OCI-LY3 (cell line): ENCODE data around the gene DPM1.

Experiments
- H2AFZ ChIP-seq: fragments of 200-600, 300-600 bp; shearing (Covaris generic); 2 replicates; pipeline ENCODE4 v1.6.0; 2014; ENCODE audit warnings: antibody characterized with exemption, low read depth, low read length
- H3K27ac ChIP-seq: fragments of 200-600, 300-600 bp; sonication (generic); 2 replicates; pipeline ENCODE4 v1.5.1; 2014; ENCODE audit warnings: mild to moderate bottlenecking, low read length, moderate library complexity, mixed read lengths
- H3K27me3 ChIP-seq: fragments of 200-600, 300-600 bp; sonication (generic); 2 replicates; pipeline ENCODE4 v1.6.1; 2014; ENCODE audit warnings: low read depth, low read length, mixed read lengths
- H3K36me3 ChIP-seq: fragments of 200-600, 300-600 bp; sonication (generic); replicated peaks from 2 replicates; pipeline ENCODE3; 2014; ENCODE audit warnings: low read depth, low read length, mixed read lengths
- H3K4me1 ChIP-seq: fragments of 300-600, 200-600 bp; sonication (generic); 2 replicates; pipeline ENCODE4 v1.6.1; 2014; ENCODE audit warnings: low read length, mixed read lengths
- H3K4me2 ChIP-seq: fragments of 200-600, 300-600 bp; sonication (generic); 2 replicates; pipeline ENCODE4 v1.6.1; 2014; ENCODE audit warnings: low read length, mixed read lengths
- H3K4me3 ChIP-seq: fragments of 300-600, 200-600 bp; sonication (generic); 2 replicates; pipeline ENCODE4 v1.5.1; 2014; ENCODE audit warnings: antibody characterized with exemption, mild to moderate bottlenecking, low read length, moderate library complexity
- H3K79me2 ChIP-seq: fragments of 300-600, 200-600 bp; shearing (Covaris generic); 2 replicates; pipeline ENCODE4 v1.6.1; 2014; ENCODE audit warnings: mild to moderate bottlenecking, low read length, mixed read lengths
- H3K9ac ChIP-seq: fragments of 300-600, 200-600 bp; shearing (Covaris generic); 2 replicates; pipeline ENCODE4 v1.6.0; 2014; ENCODE audit warnings: mild to moderate bottlenecking, low read length, moderate library complexity
- H3K9me3 ChIP-seq: fragments of 200-600, 300-600 bp; shearing (Covaris generic); 2 replicates; pipeline ENCODE4 v1.6.1; 2014; ENCODE audit warnings: low read length, mixed read lengths; ENCODE audit not compliant: insufficient read depth
- H4K20me1 ChIP-seq: fragments of 200-600, 300-600 bp; sonication (generic); 2 replicates; pipeline ENCODE4 v1.6.1; 2016; ENCODE audit warnings: low read length, mixed read lengths; ENCODE audit not compliant: insufficient read depth
- EZH2phosphoT487 ChIP-seq: fragments of 200-600 bp; shearing (Covaris generic); IDR thresholded peaks from 2 replicates; pipeline ENCODE4 v1.6.1; 2018; ENCODE audit warnings: antibody characterized with exemption, mixed run types, low read depth
- TF ChIP-seq, protein P1 (sequence below): fragments of 200-600, 300-600 bp; sonication (generic); IDR thresholded peaks from 2 replicates; pipeline ENCODE4 v1.5.1; 2014; ENCODE audit warnings: antibody characterized with exemption, low read length, low read depth

The DPM1 gene

GRCh38 chr20:50957276-50957675 lies 1.1 kb downstream of the DPM1 start:
- no peak for TF ChIP-seq EZH2phosphoT487
- TF ChIP-seq, protein P1, sequence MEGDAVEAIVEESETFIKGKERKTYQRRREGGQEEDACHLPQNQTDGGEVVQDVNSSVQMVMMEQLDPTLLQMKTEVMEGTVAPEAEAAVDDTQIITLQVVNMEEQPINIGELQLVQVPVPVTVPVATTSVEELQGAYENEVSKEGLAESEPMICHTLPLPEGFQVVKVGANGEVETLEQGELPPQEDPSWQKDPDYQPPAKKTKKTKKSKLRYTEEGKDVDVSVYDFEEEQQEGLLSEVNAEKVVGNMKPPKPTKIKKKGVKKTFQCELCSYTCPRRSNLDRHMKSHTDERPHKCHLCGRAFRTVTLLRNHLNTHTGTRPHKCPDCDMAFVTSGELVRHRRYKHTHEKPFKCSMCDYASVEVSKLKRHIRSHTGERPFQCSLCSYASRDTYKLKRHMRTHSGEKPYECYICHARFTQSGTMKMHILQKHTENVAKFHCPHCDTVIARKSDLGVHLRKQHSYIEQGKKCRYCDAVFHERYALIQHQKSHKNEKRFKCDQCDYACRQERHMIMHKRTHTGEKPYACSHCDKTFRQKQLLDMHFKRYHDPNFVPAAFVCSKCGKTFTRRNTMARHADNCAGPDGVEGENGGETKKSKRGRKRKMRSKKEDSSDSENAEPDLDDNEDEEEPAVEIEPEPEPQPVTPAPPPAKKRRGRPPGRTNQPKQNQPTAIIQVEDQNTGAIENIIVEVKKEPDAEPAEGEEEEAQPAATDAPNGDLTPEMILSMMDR, result no peak
- Histone ChIP-seq H3K79me2 (peaks cover 90% of the 10 kb centered on the region), H3K4me2 (peak overlapping the region; percentile 91), H3K4me3 (peak overlapping the region; percentile 87), H3K27ac (no peak overlapping the region), H3K9me3 (no peaks in the 10 kb centered on the region), H3K27me3 (no peaks in the 10 kb centered on the region), H4K20me1 (peaks cover 23% of the 10 kb centered on the region), H2AFZ (no peak overlapping the region), H3K4me1 (peaks cover 20% of the 10 kb centered on the region), H3K9ac (peak overlapping the region; percentile 80), H3K36me3 (peaks cover 36% of the 10 kb centered on the region)

- H3K4me1 ChIP-seq, result peaks cover 14% of the 10 kb centered on the region
- H3K27ac ChIP-seq, result no peak overlapping the region
- H4K20me1 ChIP-seq, result peaks cover 23% of the 10 kb centered on the region
- H3K79me2 ChIP-seq, result peaks cover 70% of the 10 kb centered on the region
- no peak overlapping the region for H3K4me3 ChIP-seq
- H3K4me2 ChIP-seq, result no peak overlapping the region
- H2AFZ ChIP-seq, result no peak overlapping the region
- H3K27me3 ChIP-seq, result no peaks in the 10 kb centered on the region
- no peak overlapping the region for H3K9ac ChIP-seq
- no peaks in the 10 kb centered on the region for H3K9me3 ChIP-seq
- H3K36me3 ChIP-seq, result peaks cover 42% of the 10 kb centered on the region
- TF ChIP-seq EZH2phosphoT487, result no peak
Measured at GRCh38 chr20:50953821-50954220, 4.5 kb downstream of the DPM1 start.

- Histone ChIP-seq H3K4me3 (no peak overlapping the region), H3K4me2 (no peak overlapping the region), H3K27ac (no peak overlapping the region), H3K27me3 (no peaks in the 10 kb centered on the region), H3K9ac (no peak overlapping the region), H3K4me1 (peaks cover 14% of the 10 kb centered on the region), H3K9me3 (no peaks in the 10 kb centered on the region), H4K20me1 (peaks cover 23% of the 10 kb centered on the region), H3K79me2 (peaks cover 67% of the 10 kb centered on the region), H3K36me3 (peaks cover 46% of the 10 kb centered on the region), H2AFZ (no peak overlapping the region)
- TF ChIP-seq, protein P1, result no peak
- TF ChIP-seq EZH2phosphoT487, result no peak
Measured at GRCh38 chr20:50953196-50953595, 5.1 kb downstream of the DPM1 start.

- peaks cover 58% of the 10 kb centered on the region for H3K36me3 ChIP-seq
- no peak overlapping the region for H3K4me3 ChIP-seq
- no peak overlapping the region for H3K9ac ChIP-seq
- H3K4me2 ChIP-seq, result no peak overlapping the region
- no peaks in the 10 kb centered on the region for H3K9me3 ChIP-seq
- no peaks in the 10 kb centered on the region for H4K20me1 ChIP-seq
- H3K27me3 ChIP-seq, result no peaks in the 10 kb centered on the region
- no peak overlapping the region for H3K27ac ChIP-seq
- no peak overlapping the region for H2AFZ ChIP-seq
- no peaks in the 10 kb centered on the region for H3K4me1 ChIP-seq
- TF ChIP-seq, protein P1, result no peak
- TF ChIP-seq EZH2phosphoT487, result no peak
- H3K79me2 ChIP-seq, result peaks cover 17% of the 10 kb centered on the region
Measured at GRCh38 chr20:50948132-50948785, 10.1 kb downstream of the DPM1 start.
